Lung microvascular endothelial cell (primary cell): Measurements from ENCODE around the gene QSER1. TPM values are rescaled to one million over a fixed set of nuclear protein-coding genes. Genes with fewer than 3 reads are reported as not detected.
"Not testable (repeated sequence)": the region's sequence is repeated elsewhere in the genome, so short reads cannot be mapped to it uniquely, and the experiment has no call there.

Experiments
- DNase-seq, 2 donors: peaks; one replicate each; pipeline versions ENCODE4 v3.0.0 to v3.0.0-alpha.2; 2010; ENCODE audit warnings: low read depth in 2 of 2
- total RNA-seq: library from RNA; depleted of rRNA; stranded (reverse); fragments of >200 nt; gene quantifications from 2 replicates; pipeline ENCODE4 v1.2.1, GENCODE V29; 2014

Gene QSER1
- total RNA-seq, 1 donor from 2014 or later = 8.3 TPM

GRCh38 chr11:33000181-33000580, 107.6 kb downstream of the QSER1 start:
- DNase-seq = peak; percentile 4 to 68

GRCh38 chr11:33001281-33001680, 108.7 kb downstream of the QSER1 start:
- DNase-seq = no peak

- no peak for DNase-seq
Observed at GRCh38 chr11:33001751-33002542, 109.3 kb downstream of the QSER1 start.

GRCh38 chr11:33005175-33005574, 112.6 kb downstream of the QSER1 start:
- DNase-seq = peak in 1 of 2 donors; percentile 27

GRCh38 chr11:33006010-33006409, 113.4 kb downstream of the QSER1 start:
- no peak for DNase-seq

- DNase-seq = no peak
Observed at GRCh38 chr11:33013755-33014154, 121.1 kb downstream of the QSER1 start.

GRCh38 chr11:33015621-33016551, 123.3 kb downstream of the QSER1 start, which contains the start of gene DEPDC7:
DEPDC7 (plus strand) TSS chr11:33015878; CDS start chr11:33015956, 78 bp downstream.
- peak; percentile 61 to 72 for DNase-seq

GRCh38 chr11:33016654-33017053, 124.0 kb downstream of the QSER1 start:
- DNase-seq = no peak

- no peak for DNase-seq
Observed at GRCh38 chr11:33017478-33017877, 124.9 kb downstream of the QSER1 start.

- no peak for DNase-seq
Observed at GRCh38 chr11:33017965-33018364, 125.4 kb downstream of the QSER1 start.

- DNase-seq = no peak
Observed at GRCh38 chr11:33018840-33019239, 126.2 kb downstream of the QSER1 start.

GRCh38 chr11:33021501-33021900, 128.9 kb downstream of the QSER1 start:
- no peak for DNase-seq

- DNase-seq = no peak
Observed at GRCh38 chr11:33021937-33022336, 129.3 kb downstream of the QSER1 start.

GRCh38 chr11:33025339-33025722, 132.7 kb downstream of the QSER1 start:
- no peak for DNase-seq

- no peak for DNase-seq
Observed at GRCh38 chr11:33027233-33027632, 134.6 kb downstream of the QSER1 start.

- DNase-seq = no peak
Observed at GRCh38 chr11:33027846-33028536, 135.4 kb downstream of the QSER1 start.

- DNase-seq = no peak
Observed at GRCh38 chr11:33028537-33028914, 135.9 kb downstream of the QSER1 start.

- DNase-seq = not testable (repeated sequence)
Observed at GRCh38 chr11:33029218-33029617, 136.6 kb downstream of the QSER1 start.
